GM19324 (cell line): ENCODE data around the gene NUAK2.
"Not testable (repeated sequence)": the region's sequence is repeated elsewhere in the genome, so short reads cannot be mapped to it uniquely, and the experiment has no call there.

Experiments
- ATAC-seq: cut with Tn5 transposase; IDR thresholded peaks from one replicate; pipeline ENCODE4 v1.9.1; 2021; ENCODE audit warnings: mild to moderate bottlenecking, moderate library complexity; ENCODE audit not compliant: unreplicated experiment, low FRiP score

Gene NUAK2

GRCh38 chr1:205301205-205301821 is 20.2 kb downstream of the NUAK2 start:
- no peak for ATAC-seq

- ATAC-seq, result no peak
Measured at GRCh38 chr1:205300149-205300548, 21.4 kb downstream of the NUAK2 start.

GRCh38 chr1:205298191-205298994 is 23.2 kb downstream of the NUAK2 start:
- no peak for ATAC-seq

- ATAC-seq, result not testable (repeated sequence)
Measured at GRCh38 chr1:205297546-205298177, 23.9 kb downstream of the NUAK2 start.

GRCh38 chr1:205296154-205296553 is 25.4 kb downstream of the NUAK2 start:
- ATAC-seq, result no peak

- no peak for ATAC-seq
Measured at GRCh38 chr1:205294934-205295333, 26.6 kb downstream of the NUAK2 start.

- no peak for ATAC-seq
Measured at GRCh38 chr1:205294175-205294917, 27.2 kb downstream of the NUAK2 start.

GRCh38 chr1:205293350-205294074 is 28.0 kb downstream of the NUAK2 start:
- no peak for ATAC-seq

- no peak for ATAC-seq
Measured at GRCh38 chr1:205291596-205291995, 29.9 kb downstream of the NUAK2 start.

- peak; percentile 83 for ATAC-seq
Measured at GRCh38 chr1:205287767-205288559, 33.6 kb downstream of the NUAK2 start.

- ATAC-seq, result no peak
Measured at GRCh38 chr1:205287076-205287475, 34.5 kb downstream of the NUAK2 start.

- ATAC-seq, result peak; percentile 22
Measured at GRCh38 chr1:205286335-205286950, 35.1 kb downstream of the NUAK2 start.

- ATAC-seq, result peak; percentile 28
Measured at GRCh38 chr1:205285381-205286101, 36.0 kb downstream of the NUAK2 start.

GRCh38 chr1:205284420-205285144 is 37.0 kb downstream of the NUAK2 start:
- ATAC-seq, result no peak

- ATAC-seq, result no peak
Measured at GRCh38 chr1:205283270-205284147, 38.0 kb downstream of the NUAK2 start.

- ATAC-seq, result not testable (repeated sequence)
Measured at GRCh38 chr1:205280666-205281395, 40.7 kb downstream of the NUAK2 start.
